NCI-H1105 (cell line): Measurements from ENCODE around the gene FBLN1.

Experiments used
- DNase-seq: peaks from one replicate; lab custom pipeline; 2025; lab: John Stamatoyannopoulos, UW

FBLN1 gene

GRCh38 chr22:45640291-45640940, 137.7 kb downstream of the FBLN1 start:
- no peak for DNase-seq

GRCh38 chr22:45640941-45641621, 138.4 kb downstream of the FBLN1 start:
- no peak for DNase-seq

- no peak for DNase-seq
Measured at GRCh38 chr22:45642986-45643385, 140.3 kb downstream of the FBLN1 start.

DNA sequence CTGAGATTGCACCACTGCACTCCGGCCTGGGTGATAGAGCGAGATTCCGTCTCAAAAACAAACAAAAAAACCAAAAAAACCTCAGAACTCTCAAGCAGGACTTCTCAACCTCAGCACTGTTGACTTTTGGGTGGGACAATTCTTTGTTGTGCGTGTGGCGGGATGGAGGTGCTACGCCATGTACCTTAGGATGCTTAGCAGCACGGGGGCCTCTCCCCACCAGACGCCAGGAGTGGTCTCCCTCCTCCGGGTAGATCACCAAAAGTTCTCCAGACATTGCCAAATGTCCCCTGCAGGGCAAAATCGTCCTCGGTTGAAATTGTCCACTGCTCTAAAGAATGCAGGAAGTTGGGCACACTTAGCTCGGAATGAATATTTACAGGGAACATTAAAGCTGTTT, 142.0 kb downstream of the FBLN1 start:
- DNase-seq = no peak

- no peak for DNase-seq
Measured at GRCh38 chr22:45645150-45645525, 142.5 kb downstream of the FBLN1 start.

DNA sequence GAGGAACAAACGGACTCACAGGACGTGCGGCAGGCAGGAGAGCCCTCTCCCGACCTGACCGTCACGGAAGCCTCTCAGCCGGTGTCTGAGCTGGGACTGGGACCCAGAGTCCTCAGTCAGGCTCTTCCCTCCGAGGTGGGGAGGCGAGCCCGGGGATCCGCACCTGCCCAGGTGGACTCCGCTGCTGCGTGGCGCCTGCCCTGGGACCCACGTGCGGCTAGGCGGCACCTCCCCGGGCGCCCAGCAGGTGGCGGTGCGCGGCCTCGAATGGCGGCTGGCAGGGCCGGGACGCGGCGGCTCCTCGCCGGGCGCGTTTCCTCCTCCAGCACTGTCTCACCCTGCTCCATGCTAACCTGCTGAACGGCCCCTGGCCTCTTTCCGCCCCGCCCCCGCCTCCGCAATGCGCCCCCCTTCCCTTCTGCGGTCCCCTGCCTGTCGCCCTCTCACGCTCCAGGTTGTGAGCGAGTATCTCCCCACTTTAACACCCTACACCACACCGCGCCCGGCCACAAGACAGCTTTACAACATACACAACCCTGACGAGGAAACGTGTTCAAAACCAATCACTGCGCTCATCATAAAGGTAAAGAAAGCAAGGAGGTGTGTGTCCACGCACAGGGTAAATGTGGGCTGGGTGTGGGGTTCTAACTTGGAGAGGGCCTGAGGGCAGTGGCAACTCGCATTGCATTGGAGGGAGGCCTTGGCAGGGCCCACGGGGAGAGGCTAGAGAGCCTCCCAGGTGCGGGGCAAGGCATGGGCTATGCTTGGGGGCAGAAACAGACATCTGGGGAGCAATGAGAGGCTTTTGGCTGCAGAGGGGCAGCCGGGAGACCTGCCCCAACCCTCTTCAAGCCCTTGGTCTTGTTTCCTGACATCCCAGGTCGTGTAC, 143.1 kb downstream of the FBLN1 start:
- DNase-seq = peak; percentile 27

DNA sequence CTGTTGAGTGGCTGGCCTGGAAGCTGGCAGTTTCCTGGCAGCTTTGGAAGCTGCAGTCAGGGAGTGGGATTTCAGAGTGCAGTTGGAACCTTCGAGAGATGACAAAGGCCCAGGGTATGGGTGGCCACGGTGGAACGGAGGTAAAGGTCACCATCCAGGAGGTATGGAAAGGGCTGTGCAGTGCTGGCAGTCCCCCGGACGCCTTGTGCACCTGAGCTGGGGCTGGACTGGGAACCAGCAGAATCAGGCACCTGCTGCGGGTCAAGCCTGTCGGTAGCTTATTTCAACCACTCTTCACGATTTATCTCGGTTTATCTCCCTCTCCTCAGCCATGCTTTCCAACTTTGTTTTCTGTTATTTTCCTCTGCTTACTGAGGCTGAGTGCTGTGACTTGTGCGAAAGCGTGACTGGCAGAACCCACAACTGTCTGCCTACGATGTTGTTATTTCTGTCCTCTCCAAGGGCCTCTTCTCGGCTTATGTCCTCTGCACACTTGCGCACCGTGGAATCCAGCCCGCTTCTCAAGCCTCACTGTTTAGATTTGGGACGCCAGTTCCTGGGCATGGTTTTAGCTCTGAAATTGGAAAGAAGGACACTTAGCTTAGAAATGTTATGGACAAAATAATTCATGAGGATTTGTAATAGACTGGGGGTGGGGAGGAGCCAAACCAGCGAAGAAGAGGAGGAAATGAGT, 145.0 kb downstream of the FBLN1 start:
- DNase-seq = no peak

GRCh38 chr22:45648301-45649117, 145.8 kb downstream of the FBLN1 start:
- no peak for DNase-seq

DNA sequence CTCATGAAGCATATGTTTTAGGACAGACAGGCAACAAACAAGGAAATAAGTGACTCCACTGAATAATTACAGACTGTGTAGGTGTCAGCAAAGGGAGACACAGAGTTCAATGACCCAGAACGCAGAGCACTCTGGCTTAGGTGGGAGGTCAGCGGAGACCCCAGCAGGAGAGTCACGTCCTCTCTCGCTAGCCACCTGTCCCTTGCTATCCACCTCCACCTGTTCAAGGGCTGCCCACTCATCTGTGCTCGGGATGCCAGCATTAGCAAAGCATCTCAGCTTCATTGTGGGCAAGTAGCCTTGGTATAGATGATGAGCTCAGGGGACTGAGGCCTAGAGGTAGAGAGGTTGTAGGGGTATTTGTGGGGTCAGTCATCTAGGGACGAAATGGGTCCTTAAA, 147.1 kb downstream of the FBLN1 start:
- no peak for DNase-seq

DNA sequence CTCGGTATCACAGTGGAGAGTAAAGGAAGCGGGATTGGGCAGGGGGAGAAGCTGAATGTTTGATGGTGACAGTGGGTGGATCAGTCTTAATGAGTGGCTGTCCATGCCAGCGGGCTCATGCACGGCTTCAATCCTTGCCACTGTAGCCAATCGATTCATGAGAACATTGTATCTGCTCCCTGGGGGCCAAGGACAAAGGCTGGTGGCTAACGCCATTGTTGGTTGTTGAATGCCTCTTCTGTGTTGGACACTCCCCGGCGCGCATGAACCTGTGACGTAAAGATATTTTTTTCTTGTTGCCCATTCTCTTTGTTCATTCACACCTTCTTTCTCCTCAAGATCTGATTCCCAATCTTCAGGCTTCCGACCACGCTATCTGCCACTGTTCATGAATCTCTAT, 148.0 kb downstream of the FBLN1 start:
- no peak for DNase-seq
